H1 (cell line): ENCODE data around the gene SMCHD1. TPM values are rescaled to one million over a fixed set of nuclear protein-coding genes. Genes with fewer than 3 reads are reported as not detected.

ENCODE experiments used
- ASH2L ChIP-seq: fragments of 200-600, 300-600 bp; sonication (generic); IDR thresholded peaks from one replicate; pipeline ENCODE4 v1.7.1; 2017; ENCODE audit warnings: low read length
- EZH2 ChIP-seq: fragments of 200-600 bp; sonication (generic); IDR thresholded peaks from 2 replicates; pipeline ENCODE4 v1.7.1; 2012; ENCODE audit warnings: low read depth, mild to moderate bottlenecking, moderate library complexity, low read length, inconsistent platforms; ENCODE audit not compliant: severe bottlenecking
- GTF2F1 ChIP-seq: IDR thresholded peaks from 2 replicates; pipeline ENCODE4 v1.6.1; 2012; ENCODE audit warnings: low read depth, low read length, improper control_type of control experiment, borderline replicate concordance
- HDAC2 ChIP-seq, 2 experiments: fragments of 300-600 bp in 1 of 2; sonication (generic) in 1 of 2; IDR thresholded peaks; 2 replicates each; pipeline ENCODE4 v1.6.1; 2011 to 2012; ENCODE audit warnings: low read depth in 2 of 2, low read length in 2 of 2, mild to moderate bottlenecking in 2 of 2, moderate library complexity in 2 of 2, borderline replicate concordance in 1 of 2, inconsistent platforms in 1 of 2
- MAX ChIP-seq: IDR thresholded peaks from 2 replicates; pipeline ENCODE4 v1.6.1; 2012; ENCODE audit warnings: inconsistent platforms
- POLR2A ChIP-seq, 2 experiments: IDR thresholded peaks; 1 replicate in 1 of 2; 2 replicates in 1 of 2; pipeline ENCODE4 v1.6.1; 2011; ENCODE audit warnings: low read depth in 2 of 2, low read length in 2 of 2, mild to moderate bottlenecking in 2 of 2; ENCODE audit errors: control extremely low read depth in 1 of 2
- polyA plus RNA-seq, 7 experiments: library from polyadenylated mRNA; depleted of rRNA in 3 of 7; stranded (reverse) in 5 of 7; unstranded in 2 of 7; fragments of >200 nt in 5 of 7; fragments of 200-250 nt in 2 of 7; gene quantifications; 1 replicate in 5 of 7; 2 replicates in 1 of 7; 4 replicates in 1 of 7; pipeline versions ENCODE4 v1.2.1 to v1.2.3, GENCODE V29; 2011 to 2013; ENCODE audit warnings: missing spikeins in 2 of 7, mixed read lengths in 2 of 7
- total RNA-seq: library from RNA; stranded (reverse); fragmentation: NEBNext Ultra II Directional; extraction: Animal tissue kit (Norgen Biotek cat#: 25700); gene quantifications from 2 replicates; pipeline ENCODE4 v1.2.1, GENCODE V29; 2021

Gene SMCHD1
- total and polyA plus RNA-seq, 2 of the 8 experiments (the other 6 are each of a cell fraction or from before 2014, with no cell fraction given): 9.3 to 32.0 TPM

GRCh38 chr18:2692508-2692907 lies 37.0 kb downstream of the SMCHD1 start (continued):
- TF ChIP-seq GTF2F1 (no peak), HDAC2 (IDR thresholded peaks at IDR 0.05; ENCODE audit: borderline replicate concordance in 1 of 2, low read depth in 2 of 2, low read length in 2 of 2) (no peak), EZH2 (no peak), MAX (no peak), POLR2A (IDR thresholded peaks at IDR 0.05; ENCODE audit: control extremely low read depth in 1 of 2, low read depth in 2 of 2, low read length in 2 of 2) (no peak), ASH2L (no peak)
